Raji (cell line): ENCODE results near the gene OLFM1.

Source experiments
- POLR2A ChIP-seq: IDR thresholded peaks from 2 replicates; pipeline ENCODE4 v1.6.1; 2011; ENCODE audit warnings: low read depth, low read length, control low read depth; ENCODE audit not compliant: insufficient read depth

Gene OLFM1

DNA sequence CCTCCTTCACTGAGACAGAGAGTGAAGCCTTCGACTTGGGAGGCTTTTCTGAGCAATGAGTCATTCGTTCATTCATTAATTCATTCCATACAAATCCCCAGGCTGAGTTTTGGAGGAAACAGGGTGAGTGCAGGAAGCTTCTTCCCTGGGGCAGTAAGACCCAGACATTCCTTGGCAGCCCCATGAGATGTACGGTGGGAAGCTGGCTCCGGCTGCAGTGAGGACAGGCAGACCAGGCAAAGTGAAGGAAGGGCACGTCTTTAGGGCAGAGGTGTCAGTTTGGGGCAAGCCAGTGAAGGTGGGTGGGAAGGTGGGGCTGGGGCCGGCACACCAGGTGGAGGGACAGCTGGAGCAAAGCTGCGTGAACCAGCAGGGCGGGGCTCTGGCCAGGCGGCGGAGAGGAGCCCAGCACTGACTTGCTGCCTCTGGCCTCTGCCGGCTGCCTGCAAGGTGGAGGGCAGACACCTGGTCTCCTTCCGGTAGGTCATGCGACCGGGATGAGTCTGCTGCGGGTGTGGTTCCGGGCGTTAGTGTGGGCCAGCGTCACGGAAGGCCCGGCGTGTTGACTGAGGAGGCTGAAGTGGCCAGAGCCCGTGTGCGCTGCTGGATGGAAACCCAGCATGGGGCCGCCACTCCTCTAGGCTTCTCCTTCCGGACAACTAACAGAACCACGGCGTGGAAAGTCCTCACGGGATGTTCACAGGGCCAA, 16.6 kb downstream of the OLFM1 start:
- TF ChIP-seq POLR2A = no peak

DNA sequence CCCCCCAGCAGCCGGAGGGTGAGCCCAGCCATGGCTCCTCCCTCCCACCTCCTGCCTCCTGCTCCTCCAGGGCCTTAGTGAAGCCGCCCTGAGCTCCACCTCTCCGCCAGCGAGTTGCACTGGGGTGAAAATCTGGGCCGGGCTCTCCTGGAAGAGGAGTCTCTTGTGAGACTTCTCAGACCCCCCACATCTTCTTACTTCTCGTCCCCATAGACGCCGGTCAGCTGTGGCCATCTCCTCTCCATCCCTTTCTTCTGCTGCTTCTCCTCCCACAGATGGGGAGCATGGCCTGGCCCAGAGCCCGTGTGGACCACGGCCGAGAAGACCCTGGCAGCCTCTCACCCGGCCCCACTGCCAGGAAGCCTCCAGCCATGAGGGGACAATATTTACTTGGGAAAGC, 17.3 kb downstream of the OLFM1 start:
- TF ChIP-seq POLR2A = no peak

DNA sequence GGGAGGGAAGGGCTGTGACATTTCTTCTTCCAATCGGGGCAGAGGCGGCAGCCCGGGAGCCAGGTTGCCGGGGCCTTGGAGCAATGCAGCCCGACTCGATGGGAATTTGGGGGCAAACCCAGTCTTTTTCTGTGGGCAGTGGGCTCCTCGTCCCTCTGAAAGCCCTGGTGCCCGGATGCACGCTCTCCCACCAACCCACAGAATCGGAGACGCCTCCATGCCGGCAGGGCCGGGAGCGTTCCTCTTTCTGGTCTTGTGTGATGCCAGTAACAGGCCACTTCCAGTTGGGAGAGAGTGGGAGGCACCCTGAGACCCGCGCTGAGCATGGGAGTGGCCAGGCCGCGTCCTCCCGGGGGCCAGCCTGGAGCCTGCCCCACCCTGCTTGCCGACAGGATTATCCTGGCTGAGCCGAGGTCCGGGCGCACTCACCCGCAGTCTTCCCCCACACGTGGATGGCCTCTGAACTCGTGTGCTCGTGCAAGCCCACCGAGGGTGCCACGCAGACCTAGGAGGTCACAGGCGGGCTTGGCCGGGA, 17.8 kb downstream of the OLFM1 start:
- no peak for TF ChIP-seq POLR2A

- no peak for TF ChIP-seq POLR2A
Observed at GRCh38 chr9:135105938-135106491, 18.5 kb downstream of the OLFM1 start.

DNA sequence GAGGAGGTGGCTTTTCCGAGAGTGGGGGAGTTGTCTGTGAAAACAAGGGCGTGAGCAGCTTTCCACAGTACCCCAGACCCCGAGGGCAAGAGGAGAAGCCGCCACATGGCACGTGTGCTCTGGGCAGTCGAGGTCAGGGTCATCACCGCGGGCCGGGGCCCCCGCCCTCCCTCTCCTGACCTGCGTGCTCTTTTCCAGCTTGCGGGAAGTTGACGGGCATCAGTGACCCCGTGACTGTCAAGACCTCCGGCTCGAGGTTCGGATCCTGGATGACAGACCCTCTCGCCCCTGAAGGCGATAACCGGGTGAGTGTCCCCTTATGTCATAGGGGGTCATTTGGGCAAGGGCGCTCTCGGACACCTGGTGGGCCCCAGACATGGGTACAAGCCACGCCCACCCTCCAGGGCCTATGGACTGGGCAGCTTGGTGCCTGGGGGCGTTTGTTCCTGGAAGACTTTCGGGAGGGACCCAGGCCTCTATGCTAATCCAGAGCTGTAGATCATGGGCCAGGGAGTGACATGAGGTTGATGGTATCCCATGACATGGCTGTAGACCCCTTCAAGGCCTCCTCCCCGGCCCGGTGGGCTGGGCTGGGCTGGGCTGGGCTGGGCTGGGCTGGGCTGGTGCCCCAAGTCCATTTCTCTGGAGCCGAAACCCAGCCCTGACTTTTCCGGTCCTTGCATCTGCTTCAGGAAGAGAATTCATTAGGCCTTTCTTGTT, 19.2 kb downstream of the OLFM1 start:
- TF ChIP-seq POLR2A = no peak

DNA sequence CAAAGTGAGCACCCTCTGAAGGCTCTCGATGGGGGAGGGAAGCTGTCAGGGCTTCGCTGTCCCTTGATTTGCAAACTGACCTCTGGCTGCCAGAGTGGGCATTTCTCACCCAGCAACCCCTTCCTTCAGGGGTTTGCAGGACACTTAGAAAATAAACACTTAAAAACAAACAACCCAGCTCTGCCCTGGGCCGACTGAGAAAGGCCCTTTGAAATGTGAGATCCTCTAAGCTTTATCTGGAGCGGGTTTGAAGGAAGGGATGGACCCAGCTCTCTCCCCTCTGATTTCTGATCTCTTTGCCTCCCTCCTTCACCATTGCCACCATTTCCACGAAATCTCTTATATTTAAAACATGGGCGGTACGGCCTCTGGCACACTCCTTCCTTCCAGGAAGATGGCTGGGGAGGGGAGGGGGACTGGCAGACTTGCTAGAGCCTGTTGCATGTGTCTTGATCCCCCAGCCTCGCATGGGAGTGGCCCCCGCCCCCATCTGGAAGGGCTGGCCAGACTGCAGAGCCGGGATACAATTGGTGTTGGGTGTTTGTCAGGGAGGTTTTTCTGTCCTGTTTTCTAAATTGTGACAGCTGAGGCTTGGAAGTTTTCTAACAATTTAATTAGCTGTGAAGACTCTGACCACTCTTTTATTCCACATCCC, 20.2 kb downstream of the OLFM1 start:
- TF ChIP-seq POLR2A = no peak

- no peak for TF ChIP-seq POLR2A
Observed at GRCh38 chr9:135108831-135109510, 21.5 kb downstream of the OLFM1 start.

GRCh38 chr9:135109650-135110049, 22.2 kb downstream of the OLFM1 start:
- no peak for TF ChIP-seq POLR2A

GRCh38 chr9:135110416-135110815, 22.9 kb downstream of the OLFM1 start:
- no peak for TF ChIP-seq POLR2A

- no peak for TF ChIP-seq POLR2A
Observed at GRCh38 chr9:135116371-135116770, 28.9 kb downstream of the OLFM1 start.

GRCh38 chr9:135116881-135117280, 29.4 kb downstream of the OLFM1 start:
- no peak for TF ChIP-seq POLR2A

- TF ChIP-seq POLR2A = no peak
Observed at GRCh38 chr9:135117281-135117680, 29.8 kb downstream of the OLFM1 start.

GRCh38 chr9:135119496-135120064, 32.1 kb downstream of the OLFM1 start:
- no peak for TF ChIP-seq POLR2A

DNA sequence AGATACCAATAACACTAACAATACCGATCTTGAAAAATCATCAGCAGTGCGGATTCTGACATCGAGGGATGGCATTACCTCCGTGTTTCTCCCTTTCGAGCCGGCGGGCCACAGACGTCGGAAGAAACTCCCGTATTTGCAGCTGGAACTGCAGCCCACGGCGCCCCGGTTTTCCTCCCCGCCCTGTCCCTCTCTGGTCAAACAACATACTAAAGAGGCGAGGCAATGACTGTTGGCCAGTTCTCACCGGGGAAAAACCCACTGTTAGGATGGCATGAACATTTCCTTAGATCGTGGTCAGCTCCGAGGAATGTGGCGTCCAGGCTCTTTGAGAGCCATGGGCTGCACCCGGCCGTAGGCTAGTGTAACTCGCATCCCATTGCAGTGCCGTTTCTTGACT, 32.8 kb downstream of the OLFM1 start:
- no peak for TF ChIP-seq POLR2A

- TF ChIP-seq POLR2A = no peak
Observed at GRCh38 chr9:135122316-135122715, 34.8 kb downstream of the OLFM1 start.

DNA sequence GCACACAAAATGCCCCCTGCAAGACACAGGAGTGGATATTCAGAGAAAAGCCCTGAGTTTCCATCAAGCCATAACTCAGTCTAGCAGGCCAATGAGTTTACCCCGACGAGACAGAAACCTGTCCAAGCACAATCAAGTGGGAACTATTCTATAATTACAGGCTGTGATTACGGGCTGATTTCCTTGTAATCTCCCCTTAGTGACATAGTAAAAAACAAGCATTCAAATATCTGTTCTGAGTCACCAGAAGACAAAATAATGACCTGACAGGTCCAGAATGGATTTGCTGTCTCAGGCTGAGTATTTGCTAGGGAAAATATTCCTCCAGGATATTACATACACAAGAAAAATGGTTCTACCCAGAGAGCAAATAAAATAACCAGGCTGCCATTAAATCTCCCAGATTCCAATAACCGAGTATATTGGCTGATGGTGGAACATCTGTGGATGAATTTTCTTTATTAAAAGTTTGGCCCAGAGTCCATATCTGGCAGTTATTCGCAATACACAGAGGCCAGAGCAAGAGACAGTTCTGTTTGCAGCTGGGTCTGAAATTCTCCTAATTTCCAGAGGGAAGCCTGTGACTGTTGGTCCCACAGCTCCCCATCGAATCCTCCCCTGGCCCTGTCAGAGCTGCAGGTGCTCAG, 35.8 kb downstream of the OLFM1 start:
- TF ChIP-seq POLR2A = no peak
